Measurements from ENCODE around the gene ASPHD2.

DNA sequence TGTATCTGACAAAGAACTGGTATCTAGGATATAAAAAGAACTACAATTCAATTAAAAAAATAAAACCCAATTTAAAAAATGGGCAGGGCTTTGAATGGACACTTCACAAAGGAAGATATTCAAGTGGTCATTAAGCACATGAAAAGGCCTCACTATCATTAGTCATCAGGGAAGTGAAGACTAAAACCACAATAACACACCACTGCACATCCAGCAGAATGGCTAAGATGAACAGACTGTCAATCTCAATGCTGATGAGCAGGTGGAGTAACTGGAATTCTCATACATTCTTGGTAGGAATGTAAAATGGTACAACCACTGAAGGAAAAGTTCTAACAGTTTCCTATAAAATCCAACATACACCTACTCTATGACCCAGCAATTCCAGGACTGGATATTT, 45.6 kb downstream of the ASPHD2 start:
- TF ChIP-seq, protein P1, sequence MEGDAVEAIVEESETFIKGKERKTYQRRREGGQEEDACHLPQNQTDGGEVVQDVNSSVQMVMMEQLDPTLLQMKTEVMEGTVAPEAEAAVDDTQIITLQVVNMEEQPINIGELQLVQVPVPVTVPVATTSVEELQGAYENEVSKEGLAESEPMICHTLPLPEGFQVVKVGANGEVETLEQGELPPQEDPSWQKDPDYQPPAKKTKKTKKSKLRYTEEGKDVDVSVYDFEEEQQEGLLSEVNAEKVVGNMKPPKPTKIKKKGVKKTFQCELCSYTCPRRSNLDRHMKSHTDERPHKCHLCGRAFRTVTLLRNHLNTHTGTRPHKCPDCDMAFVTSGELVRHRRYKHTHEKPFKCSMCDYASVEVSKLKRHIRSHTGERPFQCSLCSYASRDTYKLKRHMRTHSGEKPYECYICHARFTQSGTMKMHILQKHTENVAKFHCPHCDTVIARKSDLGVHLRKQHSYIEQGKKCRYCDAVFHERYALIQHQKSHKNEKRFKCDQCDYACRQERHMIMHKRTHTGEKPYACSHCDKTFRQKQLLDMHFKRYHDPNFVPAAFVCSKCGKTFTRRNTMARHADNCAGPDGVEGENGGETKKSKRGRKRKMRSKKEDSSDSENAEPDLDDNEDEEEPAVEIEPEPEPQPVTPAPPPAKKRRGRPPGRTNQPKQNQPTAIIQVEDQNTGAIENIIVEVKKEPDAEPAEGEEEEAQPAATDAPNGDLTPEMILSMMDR (IDR thresholded peaks at IDR 0.05): no peak
- no peak for TF ChIP-seq POLR2A (IDR thresholded peaks at IDR 0.05)
